Smooth muscle cell (in vitro differentiated cells): ENCODE data around the gene JUP. TPM values are rescaled to one million over a fixed set of nuclear protein-coding genes. Genes with fewer than 3 reads are reported as not detected.

Source experiments
- DNase-seq: peaks from one replicate; lab custom pipeline; 2025; ENCODE audit not compliant: unreplicated experiment; lab: John Stamatoyannopoulos, UW
- H2AFZ ChIP-seq: fragments of 200-600 bp; sonication (generic); 2 replicates; pipeline ENCODE4 v1.6.0; 2016; ENCODE audit warnings: antibody characterized with exemption, low read depth, mild to moderate bottlenecking
- H3F3A ChIP-seq: fragments of 200-600 bp; sonication (generic); 2 replicates; pipeline ENCODE4 v1.6.0; 2017; ENCODE audit warnings: antibody characterized with exemption, low read depth
- H3K27ac ChIP-seq: fragments of 200-600 bp; sonication (generic); 2 replicates; pipeline ENCODE4 v1.5.1; 2016; ENCODE audit warnings: low read depth, mild to moderate bottlenecking
- H3K27me3 ChIP-seq: fragments of 200-600 bp; sonication (generic); 2 replicates; pipeline ENCODE4 v1.6.1; 2016; ENCODE audit warnings: low read depth, mild to moderate bottlenecking
- H3K36me3 ChIP-seq: fragments of 200-600 bp; sonication (generic); 2 replicates; pipeline ENCODE4 v1.5.1; 2016; ENCODE audit warnings: low read depth
- H3K4me1 ChIP-seq: fragments of 200-600 bp; sonication (generic); 2 replicates; pipeline ENCODE4 v1.5.1; 2016; ENCODE audit warnings: low read depth
- H3K4me2 ChIP-seq: fragments of 200-600 bp; sonication (generic); 2 replicates; pipeline ENCODE4 v1.6.0; 2016; ENCODE audit warnings: mild to moderate bottlenecking
- H3K4me3 ChIP-seq: fragments of 200-600 bp; sonication (generic); 2 replicates; pipeline ENCODE4 v1.5.1; 2016; ENCODE audit warnings: mild to moderate bottlenecking
- H3K79me2 ChIP-seq: fragments of 200-600 bp; sonication (generic); 2 replicates; pipeline ENCODE4 v1.6.0; 2016; ENCODE audit warnings: low read depth, mild to moderate bottlenecking
- H3K9ac ChIP-seq: fragments of 200-600 bp; sonication (generic); 2 replicates; pipeline ENCODE4 v1.6.0; 2016; ENCODE audit warnings: low read depth
- H3K9me3 ChIP-seq: fragments of 200-600 bp; sonication (generic); replicated peaks from 2 replicates; pipeline ENCODE4 v1.5.1; 2016; ENCODE audit warnings: low read depth
- H4K20me1 ChIP-seq: fragments of 200-600 bp; sonication (generic); 2 replicates; pipeline ENCODE4 v1.6.0; 2016; ENCODE audit warnings: low read depth
- WGBS: methylation state at CpG from one replicate; pipeline ENCODE4 v1.1.7; 2016; ENCODE audit warnings: low lambda C conversion rate; 5-methylcytosine and 5-hydroxymethylcytosine counted together
- polyA plus RNA-seq: library from polyadenylated mRNA; unstranded; fragments of >200 nt; fragmentation: Nextera tagmentation; extraction: Ambion mirVana; gene quantifications from 2 replicates; pipeline ENCODE4 v1.2.1, GENCODE V29; 2016
- total RNA-seq: library from RNA; depleted of rRNA; stranded (reverse); fragments of >200 nt; gene quantifications from 2 replicates; pipeline ENCODE4 v1.2.3, GENCODE V29; 2014
- TF ChIP-seq, protein P1 (sequence below): fragments of 200-600 bp; sonication (generic); IDR thresholded peaks from 2 replicates; pipeline ENCODE4 v1.5.1; 2017; ENCODE audit warnings: borderline replicate concordance, mild to moderate bottlenecking, antibody characterized with exemption; ENCODE audit not compliant: insufficient read depth, poor library complexity, severe bottlenecking

The JUP gene
- total and polyA plus RNA-seq, 2 experiments from 2014 or later = 124 to 238 TPM

DNA sequence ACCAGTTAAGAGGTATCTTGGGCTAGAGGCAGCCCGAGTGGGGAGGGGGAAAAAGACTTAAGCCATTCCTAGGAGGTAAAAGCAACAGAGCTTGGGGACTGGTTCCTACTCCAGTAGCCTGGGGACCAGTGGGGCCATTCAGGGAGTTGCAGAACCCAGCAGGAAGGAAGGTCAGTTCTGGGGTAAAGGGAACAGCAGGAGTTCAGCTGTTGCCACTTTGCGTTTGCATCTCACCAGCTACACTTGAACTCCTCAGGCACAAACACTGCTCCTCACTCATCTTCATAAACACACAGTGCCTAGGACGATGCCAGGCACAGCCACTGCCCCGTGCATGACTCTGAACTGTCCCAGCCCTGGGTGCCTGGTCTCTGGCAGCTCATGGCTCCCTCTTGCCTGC, 56.0 kb downstream of the JUP start:
- no peaks in the 10 kb centered on the region for H3K36me3 ChIP-seq
- 66% methylated on average over 4 of the region's 4 CpGs for WGBS
- H4K20me1 ChIP-seq = no peaks in the 10 kb centered on the region
- H3K4me1 ChIP-seq = peaks cover 11% of the 10 kb centered on the region
- no peaks in the 10 kb centered on the region for H3K79me2 ChIP-seq
- H3K4me2 ChIP-seq = no peak overlapping the region
- no peaks in the 10 kb centered on the region for H3F3A ChIP-seq
- TF ChIP-seq, protein P1, sequence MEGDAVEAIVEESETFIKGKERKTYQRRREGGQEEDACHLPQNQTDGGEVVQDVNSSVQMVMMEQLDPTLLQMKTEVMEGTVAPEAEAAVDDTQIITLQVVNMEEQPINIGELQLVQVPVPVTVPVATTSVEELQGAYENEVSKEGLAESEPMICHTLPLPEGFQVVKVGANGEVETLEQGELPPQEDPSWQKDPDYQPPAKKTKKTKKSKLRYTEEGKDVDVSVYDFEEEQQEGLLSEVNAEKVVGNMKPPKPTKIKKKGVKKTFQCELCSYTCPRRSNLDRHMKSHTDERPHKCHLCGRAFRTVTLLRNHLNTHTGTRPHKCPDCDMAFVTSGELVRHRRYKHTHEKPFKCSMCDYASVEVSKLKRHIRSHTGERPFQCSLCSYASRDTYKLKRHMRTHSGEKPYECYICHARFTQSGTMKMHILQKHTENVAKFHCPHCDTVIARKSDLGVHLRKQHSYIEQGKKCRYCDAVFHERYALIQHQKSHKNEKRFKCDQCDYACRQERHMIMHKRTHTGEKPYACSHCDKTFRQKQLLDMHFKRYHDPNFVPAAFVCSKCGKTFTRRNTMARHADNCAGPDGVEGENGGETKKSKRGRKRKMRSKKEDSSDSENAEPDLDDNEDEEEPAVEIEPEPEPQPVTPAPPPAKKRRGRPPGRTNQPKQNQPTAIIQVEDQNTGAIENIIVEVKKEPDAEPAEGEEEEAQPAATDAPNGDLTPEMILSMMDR = no peak
- no peak overlapping the region for H3K27ac ChIP-seq
- H2AFZ ChIP-seq = no peak overlapping the region
- H3K9ac ChIP-seq = no peak overlapping the region
- no peak overlapping the region for H3K4me3 ChIP-seq
- H3K9me3 ChIP-seq = no peaks in the 10 kb centered on the region
- peaks cover 55% of the 10 kb centered on the region for H3K27me3 ChIP-seq
- DNase-seq = no peak

DNA sequence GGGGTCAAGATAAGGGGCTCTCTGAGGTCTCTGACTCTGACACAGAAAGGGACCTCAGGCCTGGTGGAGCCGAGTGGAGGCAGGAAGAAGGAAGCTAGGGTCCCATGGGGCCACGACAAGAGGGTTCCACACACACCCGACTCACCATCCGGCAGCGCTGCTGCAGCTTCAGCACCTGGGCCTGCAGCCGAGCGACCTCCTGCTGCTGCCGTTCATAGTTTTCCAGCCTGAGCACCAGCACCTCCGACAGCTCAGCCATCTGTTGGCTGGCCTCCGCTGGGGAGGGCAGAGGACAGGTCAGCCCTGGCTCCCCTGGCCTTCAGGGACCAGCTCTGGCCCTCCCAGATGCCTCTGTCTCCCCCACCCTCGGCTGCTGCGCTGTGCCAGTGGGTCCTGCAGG, 58.5 kb downstream of the JUP start:
- WGBS = 76% methylated on average over 12 of the region's 12 CpGs
- Histone ChIP-seq H3K4me3 (no peak overlapping the region), H3K79me2 (no peaks in the 10 kb centered on the region), H3K9ac (no peak overlapping the region), H3K27me3 (peaks cover 30% of the 10 kb centered on the region), H4K20me1 (no peaks in the 10 kb centered on the region), H3F3A (no peaks in the 10 kb centered on the region), H3K36me3 (no peaks in the 10 kb centered on the region), H3K4me2 (no peak overlapping the region), H3K9me3 (no peaks in the 10 kb centered on the region), H3K27ac (no peak overlapping the region), H3K4me1 (no peaks in the 10 kb centered on the region), H2AFZ (no peak overlapping the region)
- TF ChIP-seq, protein P1 = no peak
- DNase-seq = no peak

DNA sequence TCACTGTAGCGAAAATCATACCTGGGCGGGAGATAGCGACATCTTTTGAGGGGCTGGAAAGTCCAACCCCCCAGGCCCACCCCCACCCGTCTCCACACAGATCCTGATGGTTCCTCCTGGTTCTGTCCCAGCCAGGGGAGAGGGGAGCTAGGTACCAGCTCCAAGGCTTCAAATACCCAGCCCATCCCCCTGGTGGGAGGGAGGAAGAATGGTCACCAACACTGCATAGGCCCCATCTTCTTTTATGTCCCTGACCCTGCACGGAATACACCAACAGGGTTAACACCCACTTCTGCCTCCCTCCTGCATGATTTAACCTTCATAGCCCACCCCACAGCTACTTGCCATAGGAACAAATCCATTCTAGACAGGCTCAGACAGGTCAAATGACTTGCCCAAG, 61.4 kb downstream of the JUP start:
- Histone ChIP-seq H3K4me3 (no peak overlapping the region), H3F3A (no peaks in the 10 kb centered on the region), H3K27me3 (peaks cover 1% of the 10 kb centered on the region), H3K36me3 (no peaks in the 10 kb centered on the region), H3K9ac (no peak overlapping the region), H3K4me2 (no peak overlapping the region), H3K9me3 (no peaks in the 10 kb centered on the region), H4K20me1 (no peaks in the 10 kb centered on the region), H3K79me2 (no peaks in the 10 kb centered on the region), H3K27ac (no peak overlapping the region), H2AFZ (no peak overlapping the region), H3K4me1 (no peaks in the 10 kb centered on the region)
- TF ChIP-seq, protein P1 = no peak
- WGBS = 88% methylated on average over 5 of the region's 5 CpGs
- DNase-seq = no peak

DNA sequence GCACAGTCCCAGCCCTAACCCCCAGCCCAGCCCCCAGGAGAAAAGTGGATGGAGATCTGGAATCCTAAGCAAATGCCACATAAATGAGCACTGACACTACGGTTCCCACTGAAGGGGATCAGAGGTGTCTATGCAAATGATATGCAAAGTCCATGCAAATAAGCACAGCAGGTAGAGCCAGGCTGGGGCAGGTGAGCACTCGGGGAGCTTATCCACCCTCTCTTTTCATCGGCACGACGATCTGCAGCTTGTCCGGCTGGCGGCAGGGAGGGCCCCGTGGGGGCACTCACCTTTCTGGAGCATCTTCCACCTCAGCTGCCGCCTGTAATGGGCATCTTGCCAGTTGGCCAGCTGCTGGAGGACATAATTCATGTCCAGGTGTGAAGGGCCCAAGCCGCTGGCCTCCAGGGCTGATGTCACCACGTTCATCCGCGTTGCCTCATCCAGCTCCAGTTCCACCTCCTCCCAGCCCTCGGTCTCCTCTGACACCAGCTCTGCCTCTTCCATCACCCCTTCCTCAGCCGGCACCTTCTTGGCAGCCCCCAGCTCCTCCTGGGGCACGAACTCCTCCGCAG, 61.9 kb downstream of the JUP start:
- no peak overlapping the region for H3K9ac ChIP-seq
- H4K20me1 ChIP-seq = no peaks in the 10 kb centered on the region
- 84% methylated on average over 16 of the region's 17 CpGs for WGBS
- no peaks in the 10 kb centered on the region for H3K79me2 ChIP-seq
- H3K9me3 ChIP-seq = no peaks in the 10 kb centered on the region
- H3K4me3 ChIP-seq = no peak overlapping the region
- no peak overlapping the region for H3K27ac ChIP-seq
- H3K36me3 ChIP-seq = no peaks in the 10 kb centered on the region
- TF ChIP-seq, protein P1 = no peak
- no peak overlapping the region for H2AFZ ChIP-seq
- no peak overlapping the region for H3K4me2 ChIP-seq
- H3K4me1 ChIP-seq = no peaks in the 10 kb centered on the region
- no peaks in the 10 kb centered on the region for H3K27me3 ChIP-seq
- no peak for DNase-seq
- H3F3A ChIP-seq = no peaks in the 10 kb centered on the region
